Upper lobe of left lung (tissue), 6 donors: ENCODE data around the gene RELCH. TPM values are rescaled to one million over a fixed set of nuclear protein-coding genes. Genes with fewer than 3 reads are reported as not detected.

Source experiments
- ATAC-seq, 2 donors: fragments of 200-7000 bp; cut with Tn5 transposase; one replicate each; pipeline ENCODE4 v1.9.1; 2022; ENCODE audit warnings: mild to moderate bottlenecking in 2 of 2, moderate library complexity in 2 of 2; ENCODE audit not compliant: low FRiP score in 2 of 2
- DNase-seq, 2 donors: peaks; one replicate each; pipeline ENCODE4 v3.0.0-alpha.2; 2019 to 2020
- H3K27ac ChIP-seq, 4 donors: fragments of 200-600 bp; sonication (generic); one replicate each; pipeline ENCODE4 v1.5.1; 2016 to 2019
- H3K27me3 ChIP-seq, 4 donors: fragments of 200-600 bp; sonication (generic); one replicate each; pipeline ENCODE4 v1.5.1; 2017 to 2019
- H3K36me3 ChIP-seq, 4 donors: fragments of 200-600 bp; sonication (generic); one replicate each; pipeline ENCODE4 v1.5.1; 2016 to 2019
- H3K4me1 ChIP-seq, 4 donors: fragments of 200-600 bp; sonication (generic); one replicate each; pipeline ENCODE4 v1.5.1; 2018 to 2019
- H3K4me3 ChIP-seq, 4 donors: fragments of 200-600 bp; sonication (generic); one replicate each; pipeline ENCODE4 v1.5.1; 2017 to 2019; ENCODE audit warnings: mild to moderate bottlenecking in 2 of 4, moderate library complexity in 1 of 4
- H3K9me3 ChIP-seq, 4 donors: fragments of 200-600 bp; sonication (generic); one replicate each; pipeline ENCODE4 v1.5.1; 2018 to 2019
- CTCF ChIP-seq, 6 experiments: fragments of 450-650 bp in 4 of 6; fragments of 200-600 bp in 2 of 6; sonication (generic) in 2 of 6; IDR thresholded peaks; one replicate each; pipeline ENCODE4 v1.5.1; 2016 to 2019; ENCODE audit warnings: antibody characterized with exemption in 6 of 6
- EP300 ChIP-seq, 4 donors: sonication (generic); formaldehyde crosslinking; IDR thresholded peaks; one replicate each; pipeline ENCODE4 v1.5.1; 2017; ENCODE audit warnings: antibody characterized with exemption in 4 of 4, control low read depth in 2 of 4
- POLR2A ChIP-seq, 4 donors: fragments of 450-650 bp; IDR thresholded peaks; one replicate each; pipeline ENCODE4 v1.5.1; 2016 to 2017; ENCODE audit warnings: antibody characterized with exemption in 4 of 4, mild to moderate bottlenecking in 2 of 4
- POLR2AphosphoS5 ChIP-seq, 2 donors: sonication (generic); formaldehyde crosslinking; IDR thresholded peaks; one replicate each; pipeline ENCODE4 v1.5.1; 2017; ENCODE audit warnings: antibody characterized with exemption in 2 of 2
- WGBS, 2 donors: methylation state at CpG; one replicate each; pipeline ENCODE4 v1.1.5; 2017 to 2018; 5-methylcytosine and 5-hydroxymethylcytosine counted together
- total RNA-seq, 6 donors: library from RNA; depleted of rRNA in 4 of 6; stranded (reverse); fragments of >200 nt in 4 of 6; gene quantifications; one replicate each; pipeline versions ENCODE4 v1.1.0 to v1.2.1, GENCODE V29; 2016 to 2021
- donor health status: DM: no; HTN: no; CAD: no; lungs with moderate emphysema.
- donor health status: DM: no; HTN: yes; CAD: no; lungs with severe emphysema.

The RELCH gene
- total RNA-seq, 6 donors from 2014 or later = 27.8 to 66.7 (median 35.8) TPM

- ATAC-seq (peak in 1 of 2 donors; percentile 56), DNase-seq (no peak)
- peak overlapping the region; percentile 86 to 99 (median 94) for H3K4me3 ChIP-seq
- WGBS, 2 donors = 0% methylated on average over 12 of the region's 12 CpGs
- no peaks in the 10 kb centered on the region for H3K9me3 ChIP-seq
- no peaks in the 10 kb centered on the region for H3K36me3 ChIP-seq
- TF ChIP-seq CTCF (IDR thresholded peaks at IDR 0.05) (no peak), POLR2AphosphoS5 (IDR thresholded peaks at IDR 0.05) (no peak), EP300 (IDR thresholded peaks at IDR 0.05) (no peak), POLR2A (IDR thresholded peaks at IDR 0.05) (no peak)
- no peaks in the 10 kb centered on the region for H3K27me3 ChIP-seq
- peaks cover 24 to 47% (median 34%) of the 10 kb centered on the region in 4 donors for H3K4me1 ChIP-seq
- peak overlapping the region; percentile 82 to 88 (median 86) for H3K27ac ChIP-seq
These were observed 619 bp upstream of the RELCH start for GRCh38 chr18:62186499-62186773.

GRCh38 chr18:62187543-62188510, 772 bp downstream of the RELCH start:
- peak; percentile 4 to 60 for ATAC-seq
- Histone ChIP-seq H3K27ac (peak overlapping the region; percentile 86 to 91 (median 86)), H3K4me1 (peaks cover 24 to 49% (median 34%) of the 10 kb centered on the region in 4 donors), H3K4me3 (peak overlapping the region; percentile 86 to 100 (median 98)), H3K27me3 (no peaks in the 10 kb centered on the region), H3K36me3 (no peaks in the 10 kb centered on the region), H3K9me3 (no peaks in the 10 kb centered on the region)
- DNase-seq = peak in 1 of 2 donors; percentile 43
- no peak for TF ChIP-seq EP300 (IDR thresholded peaks at IDR 0.05)
- TF ChIP-seq CTCF (IDR thresholded peaks at IDR 0.05) = no peak
- WGBS, 2 donors = 2% methylated on average over 17 to 46 of the region's 54 CpGs

GRCh38 chr18:62189208-62189607, 2.2 kb downstream of the RELCH start:
- Histone ChIP-seq H3K27ac (no peak overlapping the region), H3K4me1 (peaks cover 24 to 49% (median 34%) of the 10 kb centered on the region in 4 donors), H3K9me3 (no peaks in the 10 kb centered on the region), H3K36me3 (no peaks in the 10 kb centered on the region), H3K27me3 (no peaks in the 10 kb centered on the region), H3K4me3 (peak overlapping the region in 2 of 4 donors; percentile 86 to 99)
- no peak for TF ChIP-seq POLR2AphosphoS5 (IDR thresholded peaks at IDR 0.05)
- no peak for TF ChIP-seq POLR2A (IDR thresholded peaks at IDR 0.05)
- TF ChIP-seq CTCF (IDR thresholded peaks at IDR 0.05) = no peak
- TF ChIP-seq EP300 (IDR thresholded peaks at IDR 0.05) = no peak
- 40 to 42% methylated on average over 2 of the region's 2 CpGs for WGBS, 2 donors
- DNase-seq = no peak
- no peak for ATAC-seq

- Histone ChIP-seq H3K4me3 (no peak overlapping the region), H3K9me3 (no peaks in the 10 kb centered on the region), H3K4me1 (peaks cover 6 to 35% (median 12%) of the 10 kb centered on the region in 4 donors), H3K27ac (no peak overlapping the region), H3K27me3 (no peaks in the 10 kb centered on the region), H3K36me3 (no peaks in the 10 kb centered on the region)
- TF ChIP-seq CTCF (IDR thresholded peaks at IDR 0.05) (no peak), POLR2AphosphoS5 (IDR thresholded peaks at IDR 0.05) (no peak), POLR2A (IDR thresholded peaks at IDR 0.05) (no peak), EP300 (IDR thresholded peaks at IDR 0.05) (no peak)
- ATAC-seq = no peak
- no peak for DNase-seq
- 93 to 96% methylated on average over 7 of the region's 7 CpGs for WGBS, 2 donors
These were observed 9.0 kb downstream of the RELCH start for GRCh38 chr18:62196079-62196478.
